HS-5 (cell line): Measurements from ENCODE around the gene TMEM17.
"Not testable (repeated sequence)": the region's sequence is repeated elsewhere in the genome, so short reads cannot be mapped to it uniquely, and the experiment has no call there.

Experiments
- DNase-seq: peaks from one replicate; pipeline ENCODE4 v3.0.0-alpha.2; 2012; ENCODE audit warnings: low read depth

Gene TMEM17

GRCh38 chr2:62505750-62506420 lies at the start of gene TMEM17:
TSS of gene TMEM17 (minus strand) at chr2:62506195. CDS start at chr2:62506129, 66 bp downstream.
- DNase-seq, result peak; percentile 85

- DNase-seq, result no peak
Measured at GRCh38 chr2:62554440-62554839, 48.4 kb upstream of the TMEM17 start.

GRCh38 chr2:62550461-62550860 lies 44.5 kb upstream of the TMEM17 start:
- peak; percentile 46 for DNase-seq

GRCh38 chr2:62547854-62548253 lies 41.9 kb upstream of the TMEM17 start:
- DNase-seq, result no peak

DNA sequence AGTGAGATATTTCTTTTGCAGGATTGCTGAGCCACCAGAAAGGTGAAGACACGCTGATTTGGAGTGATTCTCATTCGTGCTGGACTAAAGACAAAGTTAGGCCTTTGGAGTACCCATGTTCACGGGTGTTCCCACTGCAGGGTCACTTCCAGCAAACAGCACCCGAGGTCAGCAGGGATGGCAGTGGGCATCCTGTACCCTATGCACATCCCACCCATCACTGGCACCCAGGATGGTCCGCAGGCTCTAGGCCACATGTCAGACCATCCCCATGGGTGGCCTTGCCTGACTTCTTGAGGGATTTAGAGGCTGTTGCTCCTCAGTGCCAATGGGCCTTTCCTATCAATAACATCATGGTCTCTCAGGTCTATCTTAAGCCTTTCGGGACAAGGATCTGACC lies 39.3 kb upstream of the TMEM17 start:
- no peak for DNase-seq

DNA sequence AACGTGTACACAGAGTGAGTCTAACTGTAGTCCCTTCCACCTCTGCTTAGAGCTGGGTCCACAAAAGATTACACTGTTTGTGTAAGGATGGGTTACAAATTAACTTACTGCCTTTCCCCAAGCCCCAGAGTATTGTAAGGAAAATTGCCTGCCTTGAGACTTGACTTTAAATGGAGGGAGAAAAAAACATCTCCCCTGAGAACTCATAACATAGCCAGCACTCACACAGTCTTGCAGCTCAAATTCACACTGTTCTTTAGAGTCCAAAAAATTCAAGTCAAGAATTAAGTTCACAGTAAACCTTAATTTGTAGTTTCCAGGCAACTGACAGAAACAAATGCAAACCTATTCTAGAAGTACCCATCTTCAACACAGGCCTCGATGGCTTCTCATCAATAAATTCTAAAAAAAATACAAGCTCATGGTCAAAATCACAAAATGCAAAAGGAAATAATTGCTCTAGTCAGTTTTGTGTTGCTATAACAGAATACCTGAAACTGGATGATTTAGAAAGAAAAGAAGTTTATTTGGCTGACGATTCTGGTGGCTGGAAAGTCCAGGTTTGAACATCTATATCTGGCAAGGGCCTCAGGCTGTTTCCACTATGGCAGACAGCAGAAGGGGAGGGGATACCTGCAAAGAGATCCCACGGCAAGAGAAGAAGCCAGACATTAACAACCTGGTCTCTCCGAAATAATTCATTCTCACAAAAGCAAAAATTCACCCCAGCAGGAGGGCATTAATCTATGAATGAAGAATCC lies 34.6 kb upstream of the TMEM17 start:
- no peak for DNase-seq

DNA sequence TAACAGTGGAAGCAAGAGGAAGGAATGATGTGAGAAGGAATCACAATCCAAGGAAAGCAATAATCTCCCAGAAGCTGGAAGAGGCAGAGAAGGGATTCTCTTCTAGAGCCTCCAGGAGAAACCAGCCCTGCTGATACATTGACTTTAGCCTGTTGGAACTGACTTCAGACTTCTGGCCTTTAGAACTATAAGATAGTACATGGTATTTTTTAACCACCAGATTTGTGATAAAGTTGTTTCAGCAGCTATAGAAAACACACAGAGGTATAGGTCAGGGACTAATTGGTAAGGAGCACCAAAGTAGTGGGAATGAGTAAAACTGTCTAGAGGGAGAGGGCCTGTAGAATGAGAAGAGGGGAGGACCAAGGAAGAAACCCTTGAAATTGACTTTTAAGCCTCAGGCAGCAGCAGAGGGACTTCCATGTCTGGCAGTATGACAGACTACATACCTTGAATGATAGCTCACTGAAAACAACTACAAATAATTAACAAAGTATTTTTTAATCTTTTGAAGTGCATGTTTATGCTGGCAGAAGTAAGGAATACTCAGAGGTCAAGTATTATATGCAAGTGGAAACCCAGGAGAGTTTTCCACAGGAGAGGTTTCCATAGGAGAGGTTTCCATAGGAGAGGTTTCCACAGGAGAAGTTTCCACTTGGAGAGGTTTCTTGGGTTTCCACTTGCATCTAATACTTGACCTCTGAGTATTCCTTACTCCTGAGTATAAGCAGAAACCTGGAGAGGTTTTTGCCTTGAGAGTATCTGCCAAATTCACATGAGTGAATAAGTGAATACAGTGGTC lies 33.8 kb upstream of the TMEM17 start:
- no peak for DNase-seq

DNA sequence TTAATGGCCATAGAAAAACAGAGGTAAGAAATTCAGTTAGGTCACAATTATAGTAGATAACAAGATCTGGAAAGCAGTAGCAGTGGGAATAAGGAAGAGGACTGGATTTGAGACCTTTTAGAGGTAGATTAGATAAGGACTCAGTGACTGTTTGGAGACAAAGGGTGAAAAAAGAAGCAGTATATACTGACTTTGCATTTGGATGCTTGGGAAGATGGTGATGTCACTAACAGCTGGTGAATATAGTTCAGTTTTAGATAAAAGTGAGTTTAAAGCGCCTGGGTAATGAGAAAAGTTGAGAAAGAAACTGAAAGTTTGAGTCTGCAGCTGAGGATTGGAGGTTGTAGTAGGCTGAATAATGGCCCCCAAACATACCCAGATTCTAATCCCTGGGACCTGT lies 32.8 kb upstream of the TMEM17 start:
- no peak for DNase-seq

DNA sequence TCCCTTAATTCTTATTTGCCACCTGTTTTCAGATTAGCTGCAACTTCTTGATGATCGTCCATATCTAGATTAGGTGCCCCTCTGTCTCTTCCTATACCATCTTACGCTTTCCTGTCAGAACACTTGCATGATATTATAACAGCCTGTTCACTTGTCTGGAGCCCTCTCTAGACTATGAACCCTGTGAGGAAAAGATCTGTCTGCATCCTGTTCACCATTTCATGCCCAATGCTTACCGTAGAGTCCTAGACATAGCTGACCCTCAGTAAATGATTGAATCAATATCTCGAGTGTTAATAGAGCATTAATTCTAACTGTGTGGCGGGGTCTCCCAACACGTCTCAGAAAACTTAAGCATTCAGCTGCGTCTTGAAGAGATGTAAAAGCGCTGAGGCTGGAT lies 31.8 kb upstream of the TMEM17 start:
- no peak for DNase-seq

- DNase-seq, result no peak
Measured at GRCh38 chr2:62536873-62537547, 31.0 kb upstream of the TMEM17 start.

- DNase-seq, result not testable (repeated sequence)
Measured at GRCh38 chr2:62535521-62535920, 29.5 kb upstream of the TMEM17 start.

DNA sequence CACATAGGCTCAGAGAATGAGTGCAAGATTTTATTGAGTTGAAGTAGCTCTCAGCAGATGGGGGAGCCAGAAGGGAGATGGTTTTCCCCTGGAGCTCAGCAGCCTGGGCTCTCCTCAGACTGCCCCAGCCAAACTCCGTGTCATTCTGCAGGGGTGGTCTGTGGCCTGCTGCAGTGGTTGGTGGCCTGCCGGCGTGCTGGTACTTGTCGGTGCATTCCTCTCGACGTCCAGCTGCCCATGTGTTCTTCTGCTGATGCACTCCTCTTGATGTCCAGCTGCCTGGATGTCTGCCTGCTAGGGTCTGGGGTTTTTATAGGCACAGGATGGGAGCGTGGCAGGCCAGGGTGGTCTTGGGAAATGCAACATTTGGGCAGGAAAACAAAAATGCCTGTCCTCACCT lies 25.6 kb upstream of the TMEM17 start:
- no peak for DNase-seq

- no peak for DNase-seq
Measured at GRCh38 chr2:62529758-62530157, 23.8 kb upstream of the TMEM17 start.

DNA sequence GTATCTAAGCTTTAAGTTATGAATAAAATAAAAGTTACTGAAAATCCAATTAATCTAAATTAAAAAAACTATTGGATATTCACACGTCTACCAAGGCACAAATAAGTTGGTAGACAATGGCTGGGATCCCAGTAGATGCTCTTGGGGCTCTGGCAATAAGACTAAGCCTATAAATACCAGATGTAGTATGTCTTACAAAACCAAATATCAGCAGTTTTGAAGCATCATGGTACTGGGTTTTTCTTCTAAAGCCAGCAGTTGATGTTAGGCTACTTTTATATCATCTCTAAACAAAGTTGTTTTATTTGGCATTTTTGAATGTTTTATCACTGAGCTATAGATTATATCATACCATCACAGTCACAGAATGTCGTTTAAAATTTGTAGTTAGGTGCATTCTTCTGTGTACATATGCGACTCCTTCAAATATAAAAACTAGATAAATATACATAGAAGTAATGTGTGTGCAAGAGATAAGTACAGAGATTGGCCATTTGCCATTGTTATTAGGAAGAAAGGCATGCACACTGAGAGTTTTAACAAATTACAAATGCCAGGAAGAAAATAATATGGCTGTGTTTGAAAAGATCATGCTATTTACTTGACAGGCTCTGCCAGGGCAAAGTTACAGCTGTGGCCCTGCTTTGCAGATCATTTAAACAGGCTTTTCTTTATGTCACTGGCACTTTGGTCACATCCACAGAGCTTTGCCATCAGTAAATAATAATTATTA lies 21.6 kb upstream of the TMEM17 start:
- no peak for DNase-seq

DNA sequence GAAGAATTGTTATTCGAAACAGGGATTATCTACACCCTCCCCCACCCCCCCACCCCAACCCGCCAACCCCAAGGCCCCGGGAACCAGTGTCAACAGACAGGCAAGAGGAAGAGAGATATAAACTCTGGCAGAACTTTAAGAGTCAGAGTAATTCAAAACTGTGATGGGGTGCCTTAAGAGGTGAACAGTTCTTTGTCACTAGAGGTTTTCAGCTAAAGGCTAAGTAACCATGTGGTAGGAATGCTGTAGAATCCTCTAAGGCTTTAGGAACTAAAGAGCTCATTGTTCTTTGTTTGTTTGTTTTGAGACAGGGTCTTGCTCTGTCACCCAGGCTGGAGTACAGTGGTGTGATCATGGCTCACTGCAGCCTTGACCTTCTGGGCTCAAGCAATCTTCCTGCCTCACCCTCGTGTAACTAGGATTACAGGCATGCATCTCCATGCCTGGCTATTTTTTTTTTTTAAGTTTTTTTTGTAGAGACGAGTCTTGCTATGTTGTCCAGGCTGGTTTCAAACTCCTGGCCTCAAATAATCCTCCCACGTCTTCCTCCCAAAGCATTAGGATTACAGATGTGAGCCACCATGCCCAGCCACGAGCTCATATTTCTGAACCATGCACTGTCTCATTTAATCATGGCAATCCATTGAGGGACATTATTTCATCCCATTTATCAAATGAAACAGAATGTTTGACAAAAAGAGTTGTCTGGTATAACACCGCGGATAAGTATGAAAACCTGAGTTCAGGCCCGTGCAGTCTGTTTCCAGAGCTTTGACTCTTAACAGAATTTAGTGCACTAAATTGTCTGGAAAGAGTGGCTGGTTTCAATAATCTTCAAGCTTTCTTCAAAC lies 20.8 kb upstream of the TMEM17 start:
- DNase-seq, result no peak

DNA sequence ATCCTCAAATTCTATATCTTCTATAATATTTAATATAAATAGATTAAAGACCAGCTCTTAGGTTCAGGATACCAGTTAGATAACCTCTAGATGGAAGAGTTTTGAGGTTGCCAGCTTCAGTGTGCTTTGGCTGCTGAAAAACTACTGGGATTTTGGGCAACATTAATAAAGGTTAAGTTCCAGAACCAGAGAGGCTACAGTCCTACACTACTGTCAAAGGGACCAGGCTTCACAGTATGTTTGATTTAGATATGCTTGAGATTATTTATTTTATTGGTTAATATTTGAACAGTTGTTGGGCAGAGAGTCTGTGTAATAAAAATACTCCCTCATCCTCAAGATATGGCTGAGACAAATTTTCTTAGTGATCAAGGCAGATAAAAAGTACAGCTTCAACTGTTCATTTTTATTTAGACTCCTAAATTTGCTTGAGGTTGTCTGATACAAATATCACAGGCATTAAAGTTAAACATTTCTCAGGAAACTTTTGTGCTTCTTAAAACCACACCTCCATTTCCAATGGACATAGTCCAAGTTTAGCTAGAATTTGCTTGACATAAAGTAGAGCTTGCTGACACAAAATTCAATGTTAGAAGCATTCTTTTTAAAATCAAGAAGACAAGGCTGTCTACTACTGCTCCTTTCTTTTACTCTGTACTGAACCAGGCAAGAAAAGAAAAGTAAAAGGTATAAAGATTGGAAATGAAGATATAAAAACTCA lies 19.7 kb upstream of the TMEM17 start:
- no peak for DNase-seq

- DNase-seq, result no peak
Measured at GRCh38 chr2:62524293-62524941, 18.4 kb upstream of the TMEM17 start.

GRCh38 chr2:62521061-62521460 lies 15.1 kb upstream of the TMEM17 start:
- not testable (repeated sequence) for DNase-seq

GRCh38 chr2:62512384-62512783 lies 6.4 kb upstream of the TMEM17 start:
- no peak for DNase-seq
